CD14-positive monocyte (primary cell): Measurements from ENCODE around the gene HDAC7. TPM values are rescaled to one million over a fixed set of nuclear protein-coding genes. Genes with fewer than 3 reads are reported as not detected.

Experiments
- DNase-seq, 3 donors: peaks; one replicate each; pipeline ENCODE4 v3.0.0-alpha.2; 2011 to 2022
- H2AFZ ChIP-seq: 2 replicates; pipeline ENCODE4 v1.6.0; 2012; ENCODE audit warnings: mild to moderate bottlenecking, low read depth, low read length, inconsistent platforms; ENCODE audit not compliant: insufficient read depth, poor library complexity, severe bottlenecking
- H3K27ac ChIP-seq, 2 donors: 1 replicate in 1 of 2; 2 replicates in 1 of 2; pipeline ENCODE4 v1.5.1; 2012 to 2013; ENCODE audit warnings: low read length in 2 of 2, control low read depth in 1 of 2, inconsistent platforms in 1 of 2, low read depth in 1 of 2, mild to moderate bottlenecking in 1 of 2
- H3K27me3 ChIP-seq, 2 donors: one replicate each; pipeline versions ENCODE4 v1.6.0 to v1.6.1; 2011 to 2013; ENCODE audit warnings: low read length in 2 of 2; ENCODE audit not compliant: control insufficient read depth in 2 of 2, insufficient read depth in 2 of 2
- H3K36me3 ChIP-seq, 2 donors: replicated peaks in 1 of 2; 1 replicate in 1 of 2; 2 replicates in 1 of 2; pipeline versions ENCODE4 v1.5.1 to v1.6.1; 2012 to 2013; ENCODE audit warnings: low read length in 2 of 2, control low read depth in 1 of 2, inconsistent platforms in 1 of 2, mild to moderate bottlenecking in 1 of 2; ENCODE audit not compliant: insufficient read depth in 2 of 2, control insufficient read depth in 1 of 2
- H3K4me1 ChIP-seq, 2 donors: 1 replicate in 1 of 2; 2 replicates in 1 of 2; pipeline versions ENCODE4 v1.5.1 to v1.6.1; 2012 to 2013; ENCODE audit warnings: low read length in 2 of 2, control low read depth in 1 of 2, inconsistent platforms in 1 of 2, mild to moderate bottlenecking in 1 of 2, moderate library complexity in 1 of 2; ENCODE audit not compliant: insufficient read depth in 2 of 2, control insufficient read depth in 1 of 2
- H3K4me2 ChIP-seq: replicated peaks from 2 replicates; pipeline ENCODE3; 2012; ENCODE audit warnings: low read length, moderate library complexity, mild to moderate bottlenecking; ENCODE audit not compliant: poor library complexity, severe bottlenecking; ENCODE audit errors: extremely low read depth
- H3K4me3 ChIP-seq, 3 experiments: fragments of 200-600 bp in 1 of 3; sonication (generic) in 1 of 3; replicated peaks in 1 of 3; 1 replicate in 2 of 3; 2 replicates in 1 of 3; pipeline ENCODE4 v1.5.1; 2011 to 2013; ENCODE audit warnings: low read length in 3 of 3, mild to moderate bottlenecking in 3 of 3, control low read depth in 2 of 3, low read depth in 2 of 3, inconsistent platforms in 1 of 3, moderate library complexity in 1 of 3
- H3K79me2 ChIP-seq: 2 replicates; pipeline ENCODE4 v1.6.0; 2012; ENCODE audit warnings: mild to moderate bottlenecking, control low read depth, inconsistent platforms, low read length, moderate library complexity; ENCODE audit not compliant: insufficient read depth
- H3K9ac ChIP-seq: 2 replicates; pipeline ENCODE4 v1.6.0; 2017; ENCODE audit warnings: low read length, mild to moderate bottlenecking; ENCODE audit not compliant: insufficient read depth, poor library complexity, severe bottlenecking
- H3K9me3 ChIP-seq, 2 donors: replicated peaks in 1 of 2; 1 replicate in 1 of 2; 2 replicates in 1 of 2; pipeline versions ENCODE4 v1.5.1 to v1.6.1; 2012 to 2013; ENCODE audit warnings: low read length in 2 of 2, control low read depth in 1 of 2; ENCODE audit not compliant: control insufficient read depth in 1 of 2, insufficient read depth in 1 of 2
- H4K20me1 ChIP-seq: 2 replicates; pipeline ENCODE4 v1.6.0; 2012; ENCODE audit warnings: mild to moderate bottlenecking, low read length, control low read depth, moderate library complexity; ENCODE audit not compliant: insufficient read depth
- H3K27ac Mint-ChIP-seq, 7 donors: one replicate each; pipeline ENCODE4 v1.8.0; 2020; ENCODE audit warnings: mild to moderate bottlenecking in 7 of 7, mixed read lengths in 7 of 7, moderate library complexity in 6 of 7, inconsistent platforms in 2 of 7
- H3K27me3 Mint-ChIP-seq, 3 donors: one replicate each; pipeline ENCODE4 v1.8.0; 2021 to 2022; ENCODE audit warnings: low read depth in 3 of 3, mild to moderate bottlenecking in 3 of 3, mixed read lengths in 3 of 3, moderate library complexity in 3 of 3, inconsistent platforms in 1 of 3
- H3K36me3 Mint-ChIP-seq, 2 donors: one replicate each; pipeline ENCODE4 v1.8.0; 2020; ENCODE audit warnings: mixed read lengths in 2 of 2, inconsistent platforms in 1 of 2, mild to moderate bottlenecking in 1 of 2
- H3K4me1 Mint-ChIP-seq: one replicate; pipeline ENCODE4 v1.8.0; 2020; ENCODE audit warnings: mild to moderate bottlenecking, mixed read lengths
- H3K4me3 Mint-ChIP-seq, 2 donors: one replicate each; pipeline ENCODE4 v1.8.0; 2020; ENCODE audit warnings: mild to moderate bottlenecking in 2 of 2, mixed read lengths in 2 of 2, moderate library complexity in 1 of 2
- H3K9me3 Mint-ChIP-seq, 7 donors: one replicate each; pipeline ENCODE4 v1.8.0; 2020 to 2022; ENCODE audit warnings: mixed read lengths in 7 of 7, mild to moderate bottlenecking in 6 of 7, moderate library complexity in 6 of 7, inconsistent platforms in 2 of 7
- WGBS: methylation state at CpG from one replicate; pipeline ENCODE4 v1.1.5; 2013; ENCODE audit warnings: missing lambda C conversion rate; ENCODE audit not compliant: insufficient coverage; 5-methylcytosine and 5-hydroxymethylcytosine counted together
- intact Hi-C, 2 donors: fragments of 100-400 bp; cut with micrococcal nuclease; formaldehyde crosslinking; loops; one replicate each; pipeline versions ENCODE4 v1.15.0 to v1.15.1; 2023
- polyA plus RNA-seq, 3 donors: library from polyadenylated mRNA; depleted of rRNA in 1 of 3; unstranded in 2 of 3; stranded (reverse) in 1 of 3; fragments of 300-500 nt in 2 of 3; fragments of >200 nt in 1 of 3; fragmentation: Illumina TruSeq in 2 of 3; gene quantifications; 1 replicate in 2 of 3; 2 replicates in 1 of 3; pipeline ENCODE4 v1.2.3, GENCODE V29; 2012 to 2021
- TF ChIP-seq, protein P1 (sequence below): fragments of 200-600 bp; IDR thresholded peaks from one replicate; pipeline ENCODE4 v1.8.0; 2022; ENCODE audit warnings: antibody characterized with exemption, mild to moderate bottlenecking

The HDAC7 gene
- polyA plus RNA-seq, 3 donors, result 5.9 to 79.2 (median 8.4) TPM

DNA sequence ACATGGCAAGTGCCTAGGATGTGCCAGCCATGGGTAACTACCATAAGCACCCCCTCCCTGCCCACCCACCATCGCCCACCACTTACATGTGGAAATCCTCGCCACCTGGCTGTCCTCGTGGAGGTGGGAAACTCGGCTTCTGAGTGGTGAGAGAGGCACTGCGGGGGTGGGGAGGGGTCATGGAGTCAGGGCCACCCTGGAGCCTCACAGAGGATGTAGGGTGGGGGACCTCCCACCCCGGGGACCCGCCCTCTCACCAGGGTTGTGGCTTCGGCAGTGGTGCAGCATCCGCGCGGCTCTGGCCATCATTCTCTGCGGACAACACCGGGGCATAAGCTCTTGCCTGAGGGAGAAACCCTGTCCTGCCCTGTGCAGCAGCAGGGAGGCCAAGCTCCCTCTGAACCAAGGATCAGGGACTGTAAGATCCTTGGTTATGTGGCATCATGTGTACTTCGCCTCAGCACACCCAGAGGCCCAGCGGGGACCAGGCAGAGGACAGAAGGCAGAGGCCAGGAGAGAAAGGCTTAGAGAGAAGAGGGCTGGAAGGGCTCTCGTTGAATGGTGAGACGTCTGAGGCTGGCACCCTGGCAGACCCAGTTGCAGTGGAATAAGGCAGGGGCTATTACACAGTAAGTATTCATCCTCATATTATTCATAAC lies 81.6 kb downstream of the HDAC7 start:
- TF ChIP-seq, protein P1, sequence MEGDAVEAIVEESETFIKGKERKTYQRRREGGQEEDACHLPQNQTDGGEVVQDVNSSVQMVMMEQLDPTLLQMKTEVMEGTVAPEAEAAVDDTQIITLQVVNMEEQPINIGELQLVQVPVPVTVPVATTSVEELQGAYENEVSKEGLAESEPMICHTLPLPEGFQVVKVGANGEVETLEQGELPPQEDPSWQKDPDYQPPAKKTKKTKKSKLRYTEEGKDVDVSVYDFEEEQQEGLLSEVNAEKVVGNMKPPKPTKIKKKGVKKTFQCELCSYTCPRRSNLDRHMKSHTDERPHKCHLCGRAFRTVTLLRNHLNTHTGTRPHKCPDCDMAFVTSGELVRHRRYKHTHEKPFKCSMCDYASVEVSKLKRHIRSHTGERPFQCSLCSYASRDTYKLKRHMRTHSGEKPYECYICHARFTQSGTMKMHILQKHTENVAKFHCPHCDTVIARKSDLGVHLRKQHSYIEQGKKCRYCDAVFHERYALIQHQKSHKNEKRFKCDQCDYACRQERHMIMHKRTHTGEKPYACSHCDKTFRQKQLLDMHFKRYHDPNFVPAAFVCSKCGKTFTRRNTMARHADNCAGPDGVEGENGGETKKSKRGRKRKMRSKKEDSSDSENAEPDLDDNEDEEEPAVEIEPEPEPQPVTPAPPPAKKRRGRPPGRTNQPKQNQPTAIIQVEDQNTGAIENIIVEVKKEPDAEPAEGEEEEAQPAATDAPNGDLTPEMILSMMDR, result no peak
- Histone ChIP-seq H4K20me1 (no peaks in the 10 kb centered on the region), H3K4me3 (no peak overlapping the region), H3K4me2 (no peak overlapping the region), H3K9ac (no peak overlapping the region), H3K4me1 (peaks cover 30 to 42% of the 10 kb centered on the region in 2 donors), H3K36me3 (no peaks in the 10 kb centered on the region), H2AFZ (no peak overlapping the region), H3K27me3 (no peaks in the 10 kb centered on the region), H3K27ac (no peak overlapping the region), H3K79me2 (no peaks in the 10 kb centered on the region), H3K9me3 (no peaks in the 10 kb centered on the region)
- no peak overlapping the region for H3K4me3 Mint-ChIP-seq
- 96% methylated on average over 12 of the region's 17 CpGs for WGBS
- H3K27me3 Mint-ChIP-seq, result peaks cover 6 to 11% (median 7%) of the 10 kb centered on the region in 3 donors
- intact Hi-C loops, result no loop called here
- no peak for DNase-seq
- peak overlapping the region in 1 of 7 donors; percentile 52 for H3K27ac Mint-ChIP-seq
- H3K36me3 Mint-ChIP-seq, result peaks cover 0 to 2% of the 10 kb centered on the region in 2 donors
- peaks cover 48% of the 10 kb centered on the region for H3K4me1 Mint-ChIP-seq
- H3K9me3 Mint-ChIP-seq, result peaks cover 0 to 1% (median 0%) of the 10 kb centered on the region in 7 donors

DNA sequence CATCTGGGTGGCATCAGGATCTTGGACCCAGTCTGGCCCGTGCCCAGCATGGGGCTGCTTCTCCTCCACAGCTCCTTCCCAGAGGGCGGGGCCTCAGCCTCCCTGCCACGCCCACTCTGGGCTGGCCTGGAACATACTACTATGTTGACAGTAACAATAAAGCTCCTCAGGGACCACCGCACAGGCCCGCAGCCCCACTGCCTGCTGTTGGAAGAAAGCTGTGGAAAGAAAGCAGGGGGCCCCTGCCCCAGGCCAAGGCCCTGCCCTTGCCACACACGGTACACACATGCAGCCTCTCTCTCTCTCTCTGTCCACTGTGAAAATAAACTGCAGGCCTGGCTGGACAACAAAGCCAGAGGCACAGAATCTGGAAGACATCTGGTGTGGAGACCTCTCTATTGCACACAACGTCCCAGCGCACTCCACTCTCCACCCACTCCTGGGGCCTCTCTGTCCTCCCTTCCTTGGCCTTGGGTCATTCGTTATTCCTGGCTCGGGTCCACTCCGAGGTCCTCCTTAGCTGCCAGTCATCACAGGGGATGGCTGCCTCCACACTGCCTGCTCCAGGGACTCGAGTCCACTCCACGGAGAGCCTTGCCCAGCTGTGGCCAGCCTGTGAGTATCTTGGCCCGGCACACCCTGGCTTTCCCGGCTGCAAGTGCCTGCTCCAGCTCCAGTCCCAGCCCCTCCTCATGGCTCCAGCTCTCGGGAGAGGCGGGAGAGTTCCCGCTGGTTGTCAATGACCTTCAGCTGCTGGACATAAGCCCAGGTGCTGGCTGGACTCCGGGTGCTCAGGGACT lies 82.6 kb downstream of the HDAC7 start:
- H3K27me3 ChIP-seq, result no peaks in the 10 kb centered on the region
- no peaks in the 10 kb centered on the region for H3K9me3 ChIP-seq
- Mint-ChIP-seq H3K27me3 (peaks cover 5 to 11% (median 7%) of the 10 kb centered on the region in 3 donors), H3K27ac (peak overlapping the region in 1 of 7 donors; percentile 50), H3K9me3 (peaks cover 0 to 1% (median 0%) of the 10 kb centered on the region in 7 donors), H3K36me3 (peaks cover 0 to 2% of the 10 kb centered on the region in 2 donors), H3K4me1 (peaks cover 54% of the 10 kb centered on the region), H3K4me3 (no peak overlapping the region)
- no peak for DNase-seq
- no peaks in the 10 kb centered on the region for H3K79me2 ChIP-seq
- no peak overlapping the region for H2AFZ ChIP-seq
- no peak overlapping the region for H3K27ac ChIP-seq
- H3K4me1 ChIP-seq, result peaks cover 40 to 52% of the 10 kb centered on the region in 2 donors
- TF ChIP-seq, protein P1, result no peak
- 97% methylated on average over 13 of the region's 19 CpGs for WGBS
- H3K9ac ChIP-seq, result no peak overlapping the region
- no peaks in the 10 kb centered on the region for H4K20me1 ChIP-seq
- H3K4me3 ChIP-seq, result no peak overlapping the region
- intact Hi-C loops, result no loop called here
- no peaks in the 10 kb centered on the region for H3K36me3 ChIP-seq
- H3K4me2 ChIP-seq, result no peak overlapping the region
